ENCODE measurements around the gene NXN. TPM values are rescaled to one million over a fixed set of nuclear protein-coding genes. Genes with fewer than 3 reads are reported as not detected.

Gene NXN
- total RNA-seq, 1 donor from 2014 or later = 53.1 TPM

DNA sequence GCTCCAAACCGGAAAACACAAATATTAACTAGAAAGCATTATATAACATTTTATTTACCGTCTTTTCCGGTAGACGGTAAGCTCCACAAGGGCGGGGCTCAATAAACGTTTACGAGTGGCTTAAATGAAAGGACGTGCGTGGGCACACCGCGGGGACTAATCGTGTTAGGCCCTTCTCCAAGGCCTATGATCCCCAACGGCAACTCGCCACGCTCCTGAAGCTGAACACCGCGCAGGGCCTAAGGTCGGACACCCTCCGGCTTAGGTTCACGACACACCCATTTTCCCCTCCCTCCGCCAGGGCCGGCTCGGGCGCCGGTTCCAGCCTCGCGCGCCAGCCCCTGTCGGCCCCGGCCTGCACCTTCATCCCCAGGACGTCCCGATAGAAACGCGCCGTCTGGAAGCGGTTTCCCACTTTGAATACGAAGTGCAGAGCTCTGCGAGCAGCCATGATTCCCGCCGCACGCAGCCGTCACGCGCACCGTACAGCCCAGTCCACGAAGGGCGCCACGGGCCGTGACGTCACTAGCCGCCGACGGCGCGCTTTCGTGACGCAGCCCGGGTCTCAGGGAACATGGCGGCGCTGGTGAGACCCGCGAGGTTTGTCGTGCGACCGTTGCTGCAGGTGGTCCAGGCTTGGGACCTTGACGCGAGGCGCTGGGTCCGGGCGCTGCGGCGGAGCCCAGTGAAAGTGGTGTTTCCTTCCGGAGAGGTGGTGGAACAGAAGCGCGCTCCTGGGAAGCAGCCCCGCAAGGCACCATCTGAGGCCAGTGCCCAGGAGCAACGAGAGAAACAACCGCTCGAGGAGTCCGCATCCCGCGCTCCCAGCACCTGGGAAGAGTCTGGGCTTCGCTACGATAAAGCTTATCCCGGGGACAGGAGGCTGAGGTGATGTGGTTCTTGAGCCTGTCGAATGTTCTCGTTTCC is 197.5 kb downstream of the NXN start, which contains the start of the genes GLOD4 and MRM3:
Gene GLOD4, minus strand, starts transcription at position 476 of the 927 bp plus-strand sequence. Its CDS starts 25 bp downstream, at position 451.
Gene MRM3, plus strand, starts transcription at position 549 of the 927 bp plus-strand sequence. Its CDS starts 26 bp downstream, at position 575.
- H3K4me3 Mint-ChIP-seq (ENCODE audit: low read depth) = peak within 1 kb of the TSS; percentile 96
- peak within 1 kb of the TSS; percentile 98 for H3K27ac Mint-ChIP-seq
- H3K36me3 Mint-ChIP-seq (ENCODE audit: insufficient read depth) = peaks cover 4% of the 10 kb centered on the region
- peaks cover 20% of the 10 kb centered on the region for H3K4me1 Mint-ChIP-seq (ENCODE audit: low read depth)
- no peaks in the 10 kb centered on the region for H3K27me3 Mint-ChIP-seq
- peak; percentile 42 for TF ChIP-seq CTCF (IDR thresholded peaks at IDR 0.05; ENCODE audit: unreplicated experiment)
- DNase-seq (ENCODE audit: low spot score, unreplicated experiment) = peak; percentile 93
- H3K9me3 Mint-ChIP-seq (ENCODE audit: low read depth) = no peaks in the 10 kb centered on the region

DNA sequence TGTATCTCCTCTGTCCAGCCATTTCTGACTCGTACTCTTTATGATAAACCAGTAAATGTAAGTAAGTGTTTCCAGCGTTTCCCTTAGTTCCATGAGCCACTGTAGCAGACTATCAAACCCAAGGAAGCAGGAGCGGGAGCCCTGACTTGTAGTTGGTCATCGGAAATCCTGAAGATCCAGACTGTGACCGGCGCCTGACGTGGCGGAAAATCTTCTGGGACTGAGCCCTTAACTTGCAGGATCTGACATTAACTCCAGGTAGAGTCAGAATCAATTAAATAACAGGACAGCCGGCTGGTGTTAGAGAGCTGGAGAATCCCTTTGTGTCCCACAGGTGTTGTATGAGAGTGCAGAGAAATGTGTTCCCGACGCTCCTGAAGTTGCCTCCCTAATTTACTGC is 201.5 kb downstream of the NXN start:
- H3K36me3 Mint-ChIP-seq (ENCODE audit: insufficient read depth) = peaks cover 21% of the 10 kb centered on the region
- TF ChIP-seq CTCF (IDR thresholded peaks at IDR 0.05; ENCODE audit: unreplicated experiment) = no peak
- H3K27ac Mint-ChIP-seq = no peak overlapping the region
- peaks cover 13% of the 10 kb centered on the region for H3K4me1 Mint-ChIP-seq (ENCODE audit: low read depth)
- DNase-seq (ENCODE audit: low spot score, unreplicated experiment) = no peak
- no peak overlapping the region for H3K4me3 Mint-ChIP-seq (ENCODE audit: low read depth)
- H3K27me3 Mint-ChIP-seq = no peaks in the 10 kb centered on the region
- no peaks in the 10 kb centered on the region for H3K9me3 Mint-ChIP-seq (ENCODE audit: low read depth)

- H3K9me3 Mint-ChIP-seq (ENCODE audit: low read depth) = no peaks in the 10 kb centered on the region
- H3K4me3 Mint-ChIP-seq (ENCODE audit: low read depth) = no peak overlapping the region
- H3K27ac Mint-ChIP-seq = no peak overlapping the region
- H3K36me3 Mint-ChIP-seq (ENCODE audit: insufficient read depth) = peaks cover 34% of the 10 kb centered on the region
- no peaks in the 10 kb centered on the region for H3K27me3 Mint-ChIP-seq
- no peaks in the 10 kb centered on the region for H3K4me1 Mint-ChIP-seq (ENCODE audit: low read depth)
- no peak for TF ChIP-seq CTCF (IDR thresholded peaks at IDR 0.05; ENCODE audit: unreplicated experiment)
- no peak for DNase-seq (ENCODE audit: low spot score, unreplicated experiment)
These were observed 205.3 kb downstream of the NXN start for GRCh38 chr17:774313-774584.

GRCh38 chr17:773467-774312 is 205.9 kb downstream of the NXN start:
- H3K36me3 Mint-ChIP-seq (ENCODE audit: insufficient read depth) = peaks cover 36% of the 10 kb centered on the region
- no peaks in the 10 kb centered on the region for H3K4me1 Mint-ChIP-seq (ENCODE audit: low read depth)
- H3K27ac Mint-ChIP-seq = peak overlapping the region; percentile 62
- no peak for DNase-seq (ENCODE audit: low spot score, unreplicated experiment)
- H3K27me3 Mint-ChIP-seq = no peaks in the 10 kb centered on the region
- H3K9me3 Mint-ChIP-seq (ENCODE audit: low read depth) = no peaks in the 10 kb centered on the region
- H3K4me3 Mint-ChIP-seq (ENCODE audit: low read depth) = no peak overlapping the region
- no peak for TF ChIP-seq CTCF (IDR thresholded peaks at IDR 0.05; ENCODE audit: unreplicated experiment)

DNA sequence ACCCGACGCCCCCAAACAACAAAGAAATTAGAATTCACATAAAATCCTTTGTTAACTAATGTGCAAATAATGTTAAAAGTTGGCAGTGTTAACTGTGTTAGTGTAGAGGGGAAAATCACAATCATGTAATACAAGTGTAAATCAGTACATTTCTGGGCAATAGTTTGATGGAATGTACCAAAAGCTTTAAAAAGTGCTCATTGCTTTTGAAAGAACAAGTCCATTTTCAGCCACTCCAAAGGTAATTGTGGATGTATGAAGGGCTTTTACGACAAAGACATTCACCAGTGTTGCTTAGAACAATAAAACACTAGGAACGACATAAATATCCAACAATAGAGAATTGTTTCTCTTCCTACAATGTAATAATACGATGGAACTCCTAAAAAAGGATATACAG is 206.6 kb downstream of the NXN start:
- Mint-ChIP-seq H3K27ac (no peak overlapping the region), H3K4me3 (ENCODE audit: low read depth) (no peak overlapping the region), H3K9me3 (ENCODE audit: low read depth) (no peaks in the 10 kb centered on the region), H3K4me1 (ENCODE audit: low read depth) (no peaks in the 10 kb centered on the region), H3K27me3 (no peaks in the 10 kb centered on the region), H3K36me3 (ENCODE audit: insufficient read depth) (peaks cover 36% of the 10 kb centered on the region)
- no peak for DNase-seq (ENCODE audit: low spot score, unreplicated experiment)
- no peak for TF ChIP-seq CTCF (IDR thresholded peaks at IDR 0.05; ENCODE audit: unreplicated experiment)

Measured in progenitor cell of endocrine pancreas (in vitro differentiated cells).